ENCODE data around the gene DBT.
"Not testable (repeated sequence)": the region's sequence is repeated elsewhere in the genome, so short reads cannot be mapped to it uniquely, and the experiment has no call there.

The DBT gene

GRCh38 chr1:100249537-100250257 is at the start of gene DBT:
Gene DBT (minus strand): TSS chr1:100249834. CDS start chr1:100249820, 14 bp downstream.
- Histone ChIP-seq H3K36me3 (no peaks in the 10 kb centered on the region), H3K4me1 (ENCODE audit: control insufficient read depth in 1 of 2, insufficient read depth in 1 of 2, low read depth in 1 of 2, low read length in 1 of 2) (peaks cover 6 to 16% of the 10 kb centered on the region in 2 experiments), H3K4me3 (ENCODE audit: low read depth in 1 of 2, low read length in 1 of 2) (peak within 1 kb of the TSS; percentile 74 to 81), H3K27me3 (no peaks in the 10 kb centered on the region), H3K27ac (peak within 1 kb of the TSS; percentile 71), H3K9me3 (no peaks in the 10 kb centered on the region)
- no peak for TF ChIP-seq CTCF (IDR thresholded peaks at IDR 0.05)

GRCh38 chr1:100298512-100298911 is 48.9 kb upstream of the DBT start:
- Histone ChIP-seq H3K36me3 (peaks cover 17% of the 10 kb centered on the region), H3K27me3 (no peaks in the 10 kb centered on the region), H3K4me1 (ENCODE audit: control insufficient read depth in 1 of 2, insufficient read depth in 1 of 2, low read depth in 1 of 2, low read length in 1 of 2) (no peaks in the 10 kb centered on the region), H3K9me3 (no peaks in the 10 kb centered on the region), H3K4me3 (ENCODE audit: low read depth in 1 of 2, low read length in 1 of 2) (no peak overlapping the region), H3K27ac (no peak overlapping the region)
- TF ChIP-seq CTCF (IDR thresholded peaks at IDR 0.05): no peak

- H3K27me3 ChIP-seq; H3K9me3 ChIP-seq; H3K27ac ChIP-seq; H3K4me1 ChIP-seq (ENCODE audit: control insufficient read depth in 1 of 2, insufficient read depth in 1 of 2, low read depth in 1 of 2, low read length in 1 of 2); H3K4me3 ChIP-seq (ENCODE audit: low read depth in 1 of 2, low read length in 1 of 2): not testable (repeated sequence)
- peaks cover 31% of the 10 kb centered on the region for H3K36me3 ChIP-seq
Measured at GRCh38 chr1:100296997-100297396, 47.4 kb upstream of the DBT start.

GRCh38 chr1:100296140-100296539 is 46.5 kb upstream of the DBT start:
- no peak for TF ChIP-seq CTCF (IDR thresholded peaks at IDR 0.05)
- Histone ChIP-seq H3K9me3 (no peaks in the 10 kb centered on the region), H3K4me3 (ENCODE audit: low read depth in 1 of 2, low read length in 1 of 2) (no peak overlapping the region), H3K27ac (no peak overlapping the region), H3K27me3 (no peaks in the 10 kb centered on the region), H3K36me3 (peaks cover 39% of the 10 kb centered on the region), H3K4me1 (ENCODE audit: control insufficient read depth in 1 of 2, insufficient read depth in 1 of 2, low read depth in 1 of 2, low read length in 1 of 2) (no peaks in the 10 kb centered on the region)

- H3K9me3 ChIP-seq: no peaks in the 10 kb centered on the region
- H3K36me3 ChIP-seq: peaks cover 71% of the 10 kb centered on the region
- no peak for TF ChIP-seq CTCF (IDR thresholded peaks at IDR 0.05)
- no peak overlapping the region for H3K4me3 ChIP-seq (ENCODE audit: low read depth in 1 of 2, low read length in 1 of 2)
- no peaks in the 10 kb centered on the region for H3K27me3 ChIP-seq
- H3K27ac ChIP-seq: no peak overlapping the region
- H3K4me1 ChIP-seq (ENCODE audit: control insufficient read depth in 1 of 2, insufficient read depth in 1 of 2, low read depth in 1 of 2, low read length in 1 of 2): no peaks in the 10 kb centered on the region
Measured at GRCh38 chr1:100292711-100293110, 43.1 kb upstream of the DBT start.

GRCh38 chr1:100290291-100290690 is 40.7 kb upstream of the DBT start:
- Histone ChIP-seq H3K9me3 (no peaks in the 10 kb centered on the region), H3K27me3 (no peaks in the 10 kb centered on the region), H3K27ac (no peak overlapping the region), H3K36me3 (peaks cover 91% of the 10 kb centered on the region), H3K4me3 (ENCODE audit: low read depth in 1 of 2, low read length in 1 of 2) (no peak overlapping the region), H3K4me1 (ENCODE audit: control insufficient read depth in 1 of 2, insufficient read depth in 1 of 2, low read depth in 1 of 2, low read length in 1 of 2) (no peaks in the 10 kb centered on the region)
- no peak for TF ChIP-seq CTCF (IDR thresholded peaks at IDR 0.05)
